ENCODE results near the gene ZFP57.
"Not testable (repeated sequence)": the region's sequence is repeated elsewhere in the genome, so short reads cannot be mapped to it uniquely, and the experiment has no call there.

Gene ZFP57

DNA sequence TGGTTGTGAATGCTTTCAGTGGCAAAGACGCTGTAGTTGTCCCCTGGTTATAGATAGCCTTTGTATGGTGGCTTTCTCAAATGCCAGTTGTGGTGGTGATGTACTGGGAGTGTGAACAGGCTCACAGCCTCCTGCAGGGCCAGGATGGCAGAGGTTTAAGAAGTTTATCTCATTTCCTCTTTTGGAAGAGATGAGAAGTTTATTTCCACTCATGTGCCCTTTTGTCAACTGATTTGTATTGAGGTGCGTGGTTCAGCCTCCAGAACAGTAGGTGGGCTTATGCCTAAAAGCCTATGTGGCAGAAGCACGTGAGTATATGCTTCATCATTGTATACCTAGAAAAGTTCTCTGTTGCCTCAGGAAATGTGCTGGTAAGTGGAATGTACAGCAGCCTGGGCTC, 13.7 kb upstream of the ZFP57 start:
- DNase-seq, result no peak

DNA sequence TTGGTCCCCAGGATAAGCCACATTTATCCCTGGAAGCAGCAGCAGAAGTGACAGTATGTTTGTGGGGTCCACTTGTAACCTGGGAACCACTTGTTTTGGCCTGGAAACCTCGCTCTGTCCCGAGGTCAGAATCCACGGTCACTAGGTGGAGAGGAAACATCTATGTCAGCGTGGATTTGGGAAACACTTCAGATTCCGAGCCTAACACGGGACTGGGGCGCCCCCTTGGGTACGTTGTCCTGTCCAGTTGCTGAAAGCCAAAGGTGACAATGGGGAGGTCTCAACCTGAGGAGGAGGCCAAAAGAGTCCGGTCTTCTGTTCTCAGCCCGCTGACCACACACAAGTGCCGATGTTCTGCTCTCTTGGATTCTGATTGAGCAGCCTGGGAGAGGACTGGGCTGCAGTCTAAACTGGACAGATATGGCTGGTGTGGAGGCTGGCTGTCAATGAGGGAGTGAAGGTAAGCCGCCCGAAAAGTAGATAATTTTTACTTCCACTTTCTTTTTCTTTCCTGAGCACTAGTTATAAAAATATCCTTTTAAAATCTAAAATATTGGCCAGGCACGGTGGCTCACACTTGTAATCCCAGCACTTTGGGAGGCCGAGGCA, 4.9 kb upstream of the ZFP57 start:
- no peak for DNase-seq

DNA sequence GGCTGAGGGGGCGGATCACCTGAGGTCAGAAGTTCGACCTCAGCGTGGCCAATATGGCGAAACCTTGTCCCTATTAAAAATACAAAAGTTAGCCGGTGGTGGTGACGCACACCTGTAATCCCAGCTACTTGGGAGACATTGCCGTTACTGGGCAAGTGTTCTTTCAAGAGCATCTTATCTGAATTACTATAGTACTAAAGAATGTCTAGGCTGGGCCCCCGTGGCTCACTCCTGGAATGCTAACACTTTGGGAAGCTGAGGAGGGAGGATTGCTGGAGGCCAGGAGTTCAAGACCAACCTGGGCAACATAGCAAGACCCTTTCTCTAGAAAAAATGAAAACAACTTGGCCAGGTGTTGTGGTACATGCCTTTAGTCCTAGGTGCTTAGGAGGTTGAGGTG, 859 bp upstream of the ZFP57 start:
- DNase-seq, result no peak

DNA sequence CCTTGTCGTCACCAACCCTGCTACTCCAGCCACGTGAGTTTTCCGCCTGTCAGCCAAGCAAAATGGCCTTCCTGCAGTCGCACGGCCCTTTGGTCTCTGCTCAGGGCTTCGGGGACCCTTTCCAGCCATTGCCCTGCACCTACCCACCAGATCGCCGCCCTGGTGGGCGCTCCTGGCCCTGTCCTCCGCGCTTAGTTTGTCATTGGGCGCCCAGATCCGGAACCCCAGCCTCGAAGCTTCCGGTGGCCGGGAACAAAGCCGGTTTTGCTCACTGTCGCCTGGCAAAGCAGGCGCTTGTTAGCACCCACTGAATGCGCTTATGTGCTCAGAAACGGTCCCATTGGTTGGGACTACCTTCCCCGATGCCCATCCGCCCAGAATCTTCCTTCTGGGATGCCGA, 536 bp downstream of the ZFP57 start:
- DNase-seq, result no peak

DNA sequence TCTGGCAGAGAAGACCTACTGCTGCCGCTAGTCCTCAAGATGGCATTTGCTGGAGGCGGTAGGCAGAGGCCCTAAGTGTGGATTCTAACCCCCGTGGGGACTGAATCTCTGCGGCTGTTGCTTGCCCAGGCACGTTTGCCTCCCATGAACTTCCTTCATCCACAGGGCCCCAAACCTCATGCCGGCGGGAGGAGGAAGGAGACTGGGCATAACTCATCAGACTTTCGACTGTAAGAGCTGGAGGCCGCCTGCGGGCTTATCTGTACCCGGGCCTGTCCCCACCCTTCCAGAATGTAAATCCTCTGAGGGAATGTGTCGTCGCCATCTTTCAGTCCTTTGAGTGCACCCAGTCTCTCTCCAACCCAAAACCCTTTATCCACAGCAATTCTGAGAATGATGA, 990 bp downstream of the ZFP57 start:
- no peak for DNase-seq

DNA sequence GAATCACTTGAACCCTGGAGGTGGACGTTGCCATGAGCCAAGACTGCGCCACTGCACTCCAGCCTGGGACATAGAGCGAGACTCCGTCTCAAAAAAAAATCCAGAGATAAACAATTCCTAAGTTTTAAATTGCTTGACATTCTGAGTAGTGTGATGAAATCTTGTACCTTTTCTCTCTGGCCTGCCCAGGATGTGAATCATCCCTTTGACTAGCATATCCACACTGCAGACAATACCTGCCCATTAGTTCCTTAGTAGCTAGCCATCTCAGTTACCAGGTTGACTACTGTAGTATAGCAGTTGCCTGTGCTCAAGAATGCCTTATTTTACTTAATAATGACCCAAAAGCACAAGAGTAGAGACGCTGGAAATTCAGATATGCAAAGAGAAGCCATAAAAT, 2.8 kb downstream of the ZFP57 start:
- DNase-seq, result no peak

DNA sequence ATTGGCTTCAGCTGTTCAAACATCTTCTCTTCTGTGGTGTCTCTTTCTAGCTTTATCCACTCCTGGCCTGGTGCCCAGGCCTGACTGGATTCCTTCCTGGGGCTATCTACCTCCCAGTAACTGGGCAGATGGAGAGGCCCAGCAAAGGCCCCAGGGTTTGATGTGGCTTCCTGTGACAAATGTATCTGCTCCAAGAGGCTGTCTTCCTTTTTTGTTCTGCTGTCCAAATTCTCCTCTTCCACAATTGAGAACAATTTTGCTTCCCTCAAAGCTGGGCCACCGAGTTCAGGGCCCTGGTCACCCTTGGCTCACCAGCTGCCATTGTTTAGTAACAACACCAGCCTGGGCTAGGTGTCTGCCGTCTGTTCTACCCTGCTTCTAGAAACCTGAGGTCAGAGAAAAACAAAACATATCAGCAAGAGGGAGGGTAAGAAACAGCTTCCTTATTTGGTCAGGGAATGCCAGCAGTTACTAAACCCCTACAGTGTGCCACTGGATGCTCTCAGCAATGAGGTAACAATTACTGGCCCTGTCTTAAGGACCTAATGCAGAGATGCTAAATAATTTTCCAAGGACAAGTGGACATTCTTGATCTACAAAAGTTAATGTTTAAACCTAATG, 3.9 kb downstream of the ZFP57 start:
- no peak for DNase-seq

DNA sequence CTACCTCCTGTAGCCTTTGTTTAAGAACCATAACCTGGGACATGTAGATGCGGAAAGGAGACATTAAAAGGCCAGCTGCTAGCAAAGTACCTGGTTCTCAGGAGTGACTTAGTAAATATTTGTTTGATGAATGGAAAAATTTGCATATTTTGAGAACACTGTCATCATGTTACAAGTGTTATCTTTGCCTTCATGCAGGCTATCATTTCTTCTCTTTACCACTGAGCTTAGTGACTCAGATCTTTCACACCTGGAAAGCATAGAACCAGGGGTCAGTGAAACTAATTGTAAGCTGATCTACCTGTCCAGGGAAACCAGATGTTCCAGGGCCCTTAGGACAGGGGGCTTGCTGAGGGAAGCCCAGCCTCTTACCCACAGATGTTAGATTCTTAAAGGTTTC, 5.4 kb downstream of the ZFP57 start:
- no peak for DNase-seq

DNA sequence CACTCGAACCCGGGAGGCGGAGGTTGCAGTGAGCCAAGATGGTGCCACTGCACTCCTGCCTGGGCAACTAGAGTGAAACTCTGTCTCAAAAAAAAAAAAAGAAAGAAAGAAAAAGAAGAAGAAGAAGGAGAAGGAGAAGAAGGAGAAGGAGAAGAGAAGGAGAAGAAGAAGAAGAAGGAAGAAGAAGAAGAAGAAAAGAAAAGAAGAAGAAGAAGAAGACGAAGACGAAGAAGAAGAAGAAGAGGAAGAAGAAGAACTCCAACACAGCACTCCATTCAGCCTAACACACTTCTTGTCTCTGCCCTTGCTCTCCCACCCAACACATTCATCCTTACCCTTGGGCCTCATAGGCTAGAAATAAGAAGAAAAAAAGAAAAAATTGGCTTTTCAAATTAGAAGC, 6.9 kb downstream of the ZFP57 start:
- no peak for DNase-seq

DNA sequence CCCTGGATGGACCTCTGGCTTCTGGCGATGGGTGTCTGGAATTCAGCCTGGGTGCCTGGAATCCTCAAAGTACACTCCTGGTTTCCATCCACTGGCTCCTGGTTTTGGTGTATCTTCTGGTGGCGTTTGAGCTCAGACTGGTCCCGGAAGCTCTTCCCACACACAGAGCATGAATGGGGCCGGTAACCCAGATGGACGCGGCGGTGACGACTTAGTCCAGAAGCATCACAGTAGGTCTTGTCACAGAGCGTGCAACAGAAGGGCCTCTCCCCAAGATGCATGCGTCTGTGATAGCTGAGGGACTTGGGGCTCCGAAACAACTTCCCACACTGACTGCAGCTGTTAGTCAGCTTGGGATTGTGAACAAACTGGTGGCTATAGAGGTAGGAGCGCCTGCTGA, 7.8 kb downstream of the ZFP57 start:
- no peak for DNase-seq

DNA sequence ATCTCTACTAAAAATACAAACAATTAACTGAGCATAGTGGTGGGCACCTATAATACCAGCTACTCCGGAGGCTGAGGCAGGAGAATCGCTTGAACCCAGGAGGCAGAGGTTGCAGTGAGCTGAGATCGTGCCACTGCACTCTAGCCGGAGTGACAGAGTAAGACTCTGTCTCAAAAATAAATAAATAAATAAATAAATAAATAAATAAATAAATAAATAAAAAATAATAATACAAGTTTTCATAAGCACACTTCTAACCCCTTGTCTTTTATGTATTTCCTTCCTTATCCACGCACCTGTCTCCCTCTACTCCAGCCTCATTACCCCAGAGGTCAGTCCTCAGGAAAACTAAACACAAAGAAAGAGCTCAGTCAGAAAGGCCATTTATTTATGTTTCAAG, 8.8 kb downstream of the ZFP57 start:
- DNase-seq, result not testable (repeated sequence)

DNA sequence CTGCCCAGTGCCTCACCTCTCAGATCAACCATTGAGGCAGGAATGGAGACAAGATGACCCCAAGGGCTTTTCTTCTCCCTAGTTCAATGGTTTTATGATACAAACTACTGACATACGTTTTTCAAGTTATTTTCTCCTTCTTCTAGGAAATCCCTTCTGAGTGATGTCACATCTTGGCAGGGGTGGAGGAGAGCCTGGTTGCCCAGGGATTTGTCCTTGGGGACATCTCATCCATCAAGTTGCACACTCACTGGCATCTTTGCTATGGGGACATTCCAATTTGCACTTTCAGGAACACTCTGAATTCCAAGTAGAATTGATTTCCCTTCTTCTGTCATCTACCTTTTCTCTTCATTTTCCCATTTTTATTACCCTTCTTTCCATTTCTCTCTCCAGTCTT, 9.9 kb downstream of the ZFP57 start:
- DNase-seq, result no peak

DNA sequence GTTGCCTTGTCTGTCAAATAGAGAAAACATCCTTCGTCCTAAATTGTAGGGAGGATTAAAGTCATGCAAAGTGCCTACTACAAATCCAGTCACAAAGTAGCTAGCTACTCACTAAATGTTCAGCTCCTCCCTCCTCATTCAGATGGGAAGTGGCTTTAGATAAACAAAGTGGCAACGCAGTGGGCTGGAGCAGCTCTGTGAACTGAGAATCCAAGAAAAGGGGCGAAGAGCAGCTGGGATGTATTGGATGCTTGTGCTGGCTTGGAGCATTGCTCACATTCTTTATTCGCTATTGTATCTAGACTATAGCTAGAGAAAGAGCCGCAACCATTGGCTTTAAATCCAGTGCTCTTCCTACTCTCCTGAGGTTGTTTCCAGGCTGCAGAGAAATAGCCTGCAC, 13.8 kb downstream of the ZFP57 start:
- no peak for DNase-seq

DNA sequence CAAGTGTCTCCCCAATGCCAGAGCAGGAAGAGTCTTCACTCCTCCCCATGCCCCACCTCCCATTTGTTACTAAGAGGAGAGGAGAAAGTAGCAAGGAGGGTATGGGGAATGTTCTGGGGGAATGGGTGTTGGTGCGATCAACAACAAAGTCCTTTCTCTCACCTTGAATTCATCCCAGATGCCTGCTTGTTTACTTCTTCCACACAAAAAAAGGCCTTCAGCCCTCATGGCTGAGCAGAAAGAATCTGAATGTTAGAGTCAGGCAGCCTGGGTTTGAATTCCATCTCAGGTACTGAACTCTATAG, 14.2 kb downstream of the ZFP57 start:
- no peak for DNase-seq

DNA sequence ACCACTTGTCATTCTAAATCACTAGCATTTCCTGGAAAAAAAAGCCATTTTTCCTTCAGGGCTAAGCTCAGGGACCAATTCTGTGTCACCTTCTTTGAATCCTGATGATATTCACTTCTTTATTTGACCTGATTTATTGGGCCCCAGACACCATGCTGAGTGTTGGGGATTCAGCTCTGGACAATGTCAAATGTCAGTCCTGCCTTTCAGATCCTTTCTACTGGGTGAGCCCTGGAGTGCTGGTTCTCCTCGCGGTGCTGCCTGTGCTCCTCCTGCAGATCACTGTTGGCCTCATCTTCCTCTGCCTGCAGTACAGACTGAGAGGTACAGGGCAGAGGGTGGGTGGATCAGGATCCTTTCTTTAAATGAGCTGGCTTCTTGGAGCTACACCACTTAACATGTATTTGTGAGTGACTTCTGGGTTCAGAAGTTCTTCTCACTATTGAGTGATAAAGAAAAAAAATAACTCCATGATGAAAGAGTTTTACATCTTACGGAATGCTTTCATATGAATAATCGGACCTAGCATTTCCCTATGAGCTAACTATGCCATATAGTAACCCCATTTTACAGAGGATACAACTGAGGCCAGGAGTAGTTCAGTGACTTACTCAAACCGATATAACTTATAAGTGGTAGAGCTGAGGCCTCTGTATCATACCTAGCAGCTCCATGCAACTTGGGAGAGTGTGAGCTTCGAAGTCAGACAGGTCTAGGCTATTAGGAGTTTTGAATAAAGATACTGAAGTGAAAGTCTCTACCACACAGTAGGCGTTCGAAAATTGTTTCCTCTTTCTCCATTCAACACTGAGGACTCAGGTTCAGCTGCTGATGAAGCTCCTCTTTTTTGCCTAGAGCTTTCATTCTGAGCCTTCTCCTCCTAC, 14.8 kb downstream of the ZFP57 start:
- DNase-seq, result no peak

DNA sequence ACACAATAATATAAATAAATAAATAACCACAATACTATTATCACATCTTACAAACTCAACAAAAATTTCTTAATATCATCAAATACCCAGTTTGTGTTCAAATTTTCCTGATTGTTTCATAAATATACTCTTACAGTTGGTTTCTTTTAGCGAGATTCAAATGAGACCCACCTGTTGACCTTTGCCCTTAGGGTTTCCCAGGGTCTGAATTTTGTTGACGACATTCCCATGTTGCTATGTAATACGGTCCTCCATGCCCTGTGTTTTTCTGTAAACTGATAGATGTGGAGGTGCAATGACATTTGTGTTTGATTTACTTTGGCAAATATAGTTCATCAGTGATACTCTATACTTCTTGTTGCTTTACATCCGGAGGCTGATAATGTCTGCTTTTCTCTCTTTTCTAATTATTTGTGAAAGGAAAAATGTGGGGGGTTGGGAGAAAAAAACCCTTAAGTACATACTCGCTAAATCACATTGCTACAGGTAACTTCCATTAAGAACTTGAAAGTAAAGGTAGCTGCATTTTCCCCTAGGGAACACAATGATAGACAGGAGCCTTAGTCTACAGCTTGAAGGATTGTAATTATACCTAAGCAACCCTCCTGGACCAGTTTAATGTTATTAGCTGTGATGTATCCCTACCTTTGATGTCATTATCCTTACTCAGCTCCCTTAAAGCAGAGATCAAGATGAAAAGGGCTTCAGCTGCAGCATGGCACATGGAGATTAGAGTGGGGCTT, 17.5 kb downstream of the ZFP57 start:
- no peak for DNase-seq

DNA sequence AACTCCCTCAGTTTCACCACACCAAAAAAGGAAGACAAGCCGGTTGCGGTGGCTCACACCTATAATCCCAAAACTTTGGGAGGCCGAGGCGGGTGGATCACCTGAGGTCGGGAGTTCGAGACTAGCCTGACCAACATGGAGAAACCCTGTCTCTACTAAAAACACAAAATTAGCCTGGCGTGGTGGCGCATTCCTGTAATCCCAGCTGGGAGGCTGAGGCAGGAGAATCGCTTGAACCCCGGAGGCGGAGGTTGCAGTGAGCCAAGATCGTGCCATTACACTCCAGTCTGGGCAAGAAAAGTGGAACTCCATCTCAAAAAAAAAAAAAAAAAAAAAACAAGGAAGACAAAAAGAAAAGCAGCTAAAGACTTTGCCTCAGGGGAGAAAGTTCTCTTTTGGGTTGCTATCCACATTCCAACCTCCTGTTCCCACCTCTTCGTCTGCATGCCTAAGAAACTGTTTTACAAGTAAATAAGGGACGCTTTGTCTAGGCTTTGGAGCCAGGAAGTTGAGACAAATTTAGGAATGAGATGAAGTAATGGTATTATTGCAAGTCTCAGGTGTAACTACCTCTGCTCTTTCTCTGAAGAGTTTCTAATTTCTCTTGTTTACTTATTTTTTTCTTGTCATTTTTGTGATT, 19.3 kb downstream of the ZFP57 start:
- not testable (repeated sequence) for DNase-seq

DNA sequence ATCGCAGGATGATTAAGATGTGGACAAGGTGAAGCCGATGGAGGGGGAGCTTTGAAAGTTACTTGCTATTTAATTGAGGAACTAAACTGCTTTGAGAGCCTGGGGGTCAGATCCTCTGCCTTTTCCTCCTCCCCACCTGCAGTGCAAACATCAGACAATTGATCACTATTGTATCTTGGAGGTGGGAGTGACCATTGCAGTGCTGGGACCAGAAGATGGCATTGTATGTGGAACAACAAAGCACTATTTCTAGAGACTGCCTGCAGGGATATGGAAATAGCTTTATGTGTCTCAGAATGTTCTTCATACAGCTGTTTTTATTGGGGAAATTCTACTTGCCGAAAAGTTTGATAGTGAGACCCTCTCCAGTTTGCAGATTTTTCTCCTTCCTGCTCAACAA, 19.9 kb downstream of the ZFP57 start:
- DNase-seq, result no peak

DNA sequence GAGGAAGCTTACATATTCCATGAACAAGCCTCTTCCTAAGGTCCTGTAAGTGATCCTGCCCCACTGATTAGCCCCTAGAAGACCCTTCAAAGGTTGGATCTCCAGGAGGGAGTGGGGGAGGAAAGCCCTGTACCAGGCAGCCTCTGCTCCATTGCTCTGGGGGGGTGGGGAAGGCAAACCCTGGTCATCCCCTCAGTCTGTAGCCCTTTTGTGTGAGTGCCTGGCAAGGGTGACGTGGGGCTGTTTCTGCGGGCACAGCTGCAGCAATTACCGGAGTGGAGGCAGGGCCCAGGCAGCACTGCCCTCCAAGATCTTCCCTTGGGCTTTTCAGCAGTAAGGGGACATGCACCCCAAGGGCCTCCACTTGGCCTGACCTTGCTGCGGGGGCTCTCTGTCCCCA, 24.2 kb downstream of the ZFP57 start, which contains the start of gene MOG:
Gene MOG, plus strand, starts transcription at position 295 of the 400 bp plus-strand sequence. CDS start 118 bp downstream, outside the sequence.
- DNase-seq, result no peak

DNA sequence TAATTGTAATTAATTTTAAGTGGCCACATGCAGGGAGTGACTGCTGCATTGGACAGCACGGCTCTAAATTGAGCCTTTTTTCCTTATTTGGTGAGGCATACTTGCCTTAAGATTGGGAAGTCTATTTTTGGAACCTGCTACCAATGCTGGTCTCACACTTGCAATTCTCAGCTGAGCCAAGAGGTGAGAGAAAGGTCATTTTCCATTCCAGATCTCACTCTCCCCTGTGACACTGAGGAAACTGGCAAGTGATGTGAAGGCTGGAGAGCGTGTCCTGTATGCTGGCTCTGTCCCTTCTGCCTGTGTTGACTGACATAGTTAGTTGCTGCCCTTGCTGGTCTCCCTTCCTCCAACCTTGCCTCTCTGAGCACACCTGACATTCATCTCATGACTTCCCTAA, 24.8 kb downstream of the ZFP57 start:
- DNase-seq, result no peak

DNA sequence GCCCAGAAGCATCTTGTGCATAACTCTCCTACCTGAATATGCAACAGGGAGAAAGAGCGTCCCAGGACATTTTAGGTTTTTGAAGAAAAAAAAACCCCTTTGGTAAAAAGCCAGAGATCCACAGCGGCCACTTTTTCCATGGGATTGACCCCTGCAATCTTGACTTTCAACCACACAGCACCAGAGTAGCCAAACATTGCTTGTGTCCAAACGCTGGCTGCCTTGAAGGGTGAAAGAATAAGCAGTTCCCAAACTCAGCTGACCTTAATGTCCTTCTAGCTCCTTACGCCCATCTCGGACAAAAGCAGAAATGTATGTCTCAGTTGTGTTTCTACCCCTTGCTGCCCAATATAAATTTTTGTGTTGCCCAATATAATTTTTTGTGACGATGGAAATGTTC, 25.3 kb downstream of the ZFP57 start:
- DNase-seq, result no peak

DNA sequence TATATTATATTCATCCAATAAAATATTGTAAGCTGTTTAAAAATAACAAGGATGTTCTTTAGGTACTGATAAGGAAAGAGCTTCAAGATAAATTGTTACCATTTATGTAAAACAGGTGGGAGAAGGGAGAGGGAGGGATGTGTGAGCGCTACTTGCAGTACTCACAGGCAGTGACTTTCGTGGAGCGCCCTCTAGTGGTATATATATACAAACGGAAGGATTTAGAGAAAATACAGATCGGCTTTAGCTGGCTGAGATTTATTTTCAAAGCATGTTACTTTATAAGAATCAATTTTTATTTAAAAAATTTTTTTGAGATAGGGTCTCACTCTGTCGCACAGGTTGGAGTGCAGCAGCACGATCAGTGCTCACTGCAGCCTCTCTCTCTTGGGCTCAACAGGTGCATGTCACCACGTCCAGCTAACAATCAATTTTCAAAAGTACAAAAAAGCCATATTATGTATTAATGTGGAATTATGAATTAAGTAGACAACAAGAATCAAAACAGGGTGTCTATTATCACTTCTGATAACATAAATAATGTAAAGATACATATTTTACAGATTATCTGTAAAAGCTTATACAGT, 27.4 kb downstream of the ZFP57 start:
- DNase-seq, result peak; percentile 70

DNA sequence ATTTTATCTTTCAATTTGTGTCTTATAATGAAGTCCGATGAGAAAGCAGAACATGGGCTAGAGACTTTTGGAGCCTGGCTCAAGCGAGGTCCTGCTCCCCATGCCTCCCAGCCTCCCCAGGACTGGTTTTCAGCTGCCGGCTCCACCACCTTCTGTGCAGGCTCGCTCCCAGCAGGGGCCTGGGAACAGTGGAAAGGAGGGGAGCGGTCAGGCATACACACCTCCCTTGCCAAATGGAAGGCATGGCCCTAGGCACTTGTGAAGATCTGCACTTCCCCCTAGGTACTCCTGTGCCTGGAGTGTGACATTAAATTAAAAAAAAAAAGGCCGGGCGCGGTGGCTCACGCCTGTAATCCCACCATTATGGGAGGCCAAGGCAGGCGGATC, 28.8 kb downstream of the ZFP57 start:
- no peak for DNase-seq

Data from activated effector memory CD4-positive, alpha-beta T cell treated with anti-CD3 and anti-CD28 coated beads, Interleukin-2, amount 50 U/mL, for 16 hours (primary cell).